ENCODE measurements around the gene LRRC75A. TPM values are rescaled to one million over a fixed set of nuclear protein-coding genes. Genes with fewer than 3 reads are reported as not detected.
"Not testable (repeated sequence)": the region's sequence is repeated elsewhere in the genome, so short reads cannot be mapped to it uniquely, and the experiment has no call there.

The LRRC75A gene
- total RNA-seq, 1 experiment from 2014 or later = 3.4 TPM

- no peak for DNase-seq (ENCODE audit: low spot score)
Observed at GRCh38 chr17:16432017-16432416, 60.0 kb downstream of the LRRC75A start.

- DNase-seq (ENCODE audit: low spot score) = no peak
Observed at GRCh38 chr17:16430650-16431049, 61.3 kb downstream of the LRRC75A start.

- no peak for DNase-seq (ENCODE audit: low spot score)
Observed at GRCh38 chr17:16429083-16429482, 62.9 kb downstream of the LRRC75A start.

GRCh38 chr17:16428098-16428882, 63.7 kb downstream of the LRRC75A start:
- DNase-seq (ENCODE audit: low spot score) = no peak

- no peak for DNase-seq (ENCODE audit: low spot score)
Observed at GRCh38 chr17:16427020-16427419, 65.0 kb downstream of the LRRC75A start.

GRCh38 chr17:16425698-16426659, 66.0 kb downstream of the LRRC75A start:
- no peak for DNase-seq (ENCODE audit: low spot score)

- no peak for DNase-seq (ENCODE audit: low spot score)
Observed at GRCh38 chr17:16425202-16425601, 66.8 kb downstream of the LRRC75A start.

- no peak for DNase-seq (ENCODE audit: low spot score)
Observed at GRCh38 chr17:16423226-16423872, 68.6 kb downstream of the LRRC75A start.

- DNase-seq (ENCODE audit: low spot score) = no peak
Observed at GRCh38 chr17:16422416-16422815, 69.6 kb downstream of the LRRC75A start.

GRCh38 chr17:16419929-16420271, 72.1 kb downstream of the LRRC75A start:
- peak; percentile 92 for DNase-seq (ENCODE audit: low spot score)

- DNase-seq (ENCODE audit: low spot score) = peak; percentile 96
Observed at GRCh38 chr17:16419074-16419928, 72.7 kb downstream of the LRRC75A start.

- DNase-seq (ENCODE audit: low spot score) = no peak
Observed at GRCh38 chr17:16418685-16419068, 73.3 kb downstream of the LRRC75A start.

GRCh38 chr17:16417896-16418684, 73.9 kb downstream of the LRRC75A start:
- DNase-seq (ENCODE audit: low spot score) = peak; percentile 36

- DNase-seq (ENCODE audit: low spot score) = no peak
Observed at GRCh38 chr17:16417399-16417798, 74.6 kb downstream of the LRRC75A start.

GRCh38 chr17:16415031-16415924, 76.7 kb downstream of the LRRC75A start, which contains the start of gene TRPV2:
Gene TRPV2, plus strand, starts transcription at chr17:16415571. Its CDS starts 2,098 bp downstream, at chr17:16417669.
- DNase-seq (ENCODE audit: low spot score) = no peak

- DNase-seq (ENCODE audit: low spot score) = no peak
Observed at GRCh38 chr17:16407911-16408588, 83.9 kb downstream of the LRRC75A start.

- DNase-seq (ENCODE audit: low spot score) = no peak
Observed at GRCh38 chr17:16406742-16407674, 85.0 kb downstream of the LRRC75A start.

GRCh38 chr17:16403847-16404246, 88.1 kb downstream of the LRRC75A start:
- DNase-seq (ENCODE audit: low spot score) = not testable (repeated sequence)
